ENCODE results near the gene ECHDC3. TPM values are rescaled to one million over a fixed set of nuclear protein-coding genes. Genes with fewer than 3 reads are reported as not detected.

ECHDC3 gene
- polyA plus RNA-seq, 2 of the 4 experiments (the other 2 are of a cell fraction): 6.0 to 6.1 TPM

DNA sequence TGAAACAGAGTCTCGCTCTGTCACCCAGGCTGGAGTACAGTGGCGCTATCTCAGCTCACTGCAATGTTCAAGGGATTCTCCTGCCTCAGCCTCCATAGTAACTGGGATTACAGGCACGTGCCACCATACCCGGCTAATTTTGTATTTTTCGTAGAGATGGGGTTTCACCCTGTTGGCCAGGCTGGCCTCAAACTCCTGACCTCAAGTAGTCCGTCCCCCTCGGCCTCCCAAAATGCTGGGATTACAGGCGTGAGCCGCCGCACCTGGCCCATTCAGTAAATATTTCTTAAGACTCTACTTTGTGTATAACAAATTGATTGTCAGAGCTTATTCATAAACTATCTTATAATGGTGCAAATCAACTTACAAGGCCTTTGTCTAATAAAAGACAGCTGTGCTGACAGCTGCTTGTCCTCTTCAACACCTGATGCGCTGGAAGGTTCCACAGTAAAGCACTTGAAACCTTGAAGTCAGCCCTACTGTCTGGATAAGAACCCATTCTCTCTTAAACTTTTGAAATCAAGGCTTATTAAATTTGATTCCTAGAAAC is 14.7 kb downstream of the ECHDC3 start:
- DNase-seq (ENCODE audit: low read depth in 1 of 2, low spot score in 1 of 2): no peak
- no peak for FAIRE-seq
- ATAC-seq: no peak
- WGBS (ENCODE audit: missing lambda C conversion rate): 77% methylated on average over 11 of the region's 11 CpGs
- ChIA-PET CTCF (interaction anchor here (0.9 to 7.9 kb wide), 22 partner anchors 12 to 333 kb away, joined by 3 to 146 read pairs (median 10); no protein-coding TSS in a partner anchor), POLR2A (interaction anchor here (0.6 kb wide), 1 partner anchor 622 kb away, joined by 4 read pairs; no protein-coding TSS in a partner anchor)
- TF ChIP-seq RCOR1 (IDR thresholded peaks at IDR 0.05; ENCODE audit: low read depth, low read length) (no peak), HES2 (IDR thresholded peaks at IDR 0.05) (no peak), USF2 (IDR thresholded peaks at IDR 0.05) (no peak), GATA3 (IDR thresholded peaks at IDR 0.05; ENCODE audit: borderline replicate concordance) (no peak), JUNB (IDR thresholded peaks at IDR 0.05) (no peak), EHF (CRISPR knock-in tag; IDR thresholded peaks at IDR 0.05) (no peak), SMC3 (IDR thresholded peaks at IDR 0.05) (no peak), ZSCAN20 (CRISPR knock-in tag; IDR thresholded peaks at IDR 0.05) (no peak)
- TF ChIP-seq, protein P1, sequence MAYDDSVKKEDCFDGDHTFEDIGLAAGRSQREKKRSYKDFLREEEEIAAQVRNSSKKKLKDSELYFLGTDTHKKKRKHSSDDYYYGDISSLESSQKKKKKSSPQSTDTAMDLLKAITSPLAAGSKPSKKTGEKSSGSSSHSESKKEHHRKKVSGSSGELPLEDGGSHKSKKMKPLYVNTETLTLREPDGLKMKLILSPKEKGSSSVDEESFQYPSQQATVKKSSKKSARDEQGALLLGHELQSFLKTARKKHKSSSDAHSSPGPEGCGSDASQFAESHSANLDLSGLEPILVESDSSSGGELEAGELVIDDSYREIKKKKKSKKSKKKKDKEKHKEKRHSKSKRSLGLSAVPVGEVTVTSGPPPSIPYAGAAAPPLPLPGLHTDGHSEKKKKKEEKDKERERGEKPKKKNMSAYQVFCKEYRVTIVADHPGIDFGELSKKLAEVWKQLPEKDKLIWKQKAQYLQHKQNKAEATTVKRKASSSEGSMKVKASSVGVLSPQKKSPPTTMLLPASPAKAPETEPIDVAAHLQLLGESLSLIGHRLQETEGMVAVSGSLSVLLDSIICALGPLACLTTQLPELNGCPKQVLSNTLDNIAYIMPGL (CRISPR knock-in tag; IDR thresholded peaks at IDR 0.05; ENCODE audit: borderline replicate concordance): no peak
- TF ChIP-seq, protein P2, sequence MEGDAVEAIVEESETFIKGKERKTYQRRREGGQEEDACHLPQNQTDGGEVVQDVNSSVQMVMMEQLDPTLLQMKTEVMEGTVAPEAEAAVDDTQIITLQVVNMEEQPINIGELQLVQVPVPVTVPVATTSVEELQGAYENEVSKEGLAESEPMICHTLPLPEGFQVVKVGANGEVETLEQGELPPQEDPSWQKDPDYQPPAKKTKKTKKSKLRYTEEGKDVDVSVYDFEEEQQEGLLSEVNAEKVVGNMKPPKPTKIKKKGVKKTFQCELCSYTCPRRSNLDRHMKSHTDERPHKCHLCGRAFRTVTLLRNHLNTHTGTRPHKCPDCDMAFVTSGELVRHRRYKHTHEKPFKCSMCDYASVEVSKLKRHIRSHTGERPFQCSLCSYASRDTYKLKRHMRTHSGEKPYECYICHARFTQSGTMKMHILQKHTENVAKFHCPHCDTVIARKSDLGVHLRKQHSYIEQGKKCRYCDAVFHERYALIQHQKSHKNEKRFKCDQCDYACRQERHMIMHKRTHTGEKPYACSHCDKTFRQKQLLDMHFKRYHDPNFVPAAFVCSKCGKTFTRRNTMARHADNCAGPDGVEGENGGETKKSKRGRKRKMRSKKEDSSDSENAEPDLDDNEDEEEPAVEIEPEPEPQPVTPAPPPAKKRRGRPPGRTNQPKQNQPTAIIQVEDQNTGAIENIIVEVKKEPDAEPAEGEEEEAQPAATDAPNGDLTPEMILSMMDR (IDR thresholded peaks at IDR 0.05): no peak
- Histone ChIP-seq H3K4me2 (no peak overlapping the region), H3K9me3 (no peaks in the 10 kb centered on the region), H3K4me1 (no peaks in the 10 kb centered on the region), H3K4me3 (no peak overlapping the region), H3K27ac (no peak overlapping the region)

DNA sequence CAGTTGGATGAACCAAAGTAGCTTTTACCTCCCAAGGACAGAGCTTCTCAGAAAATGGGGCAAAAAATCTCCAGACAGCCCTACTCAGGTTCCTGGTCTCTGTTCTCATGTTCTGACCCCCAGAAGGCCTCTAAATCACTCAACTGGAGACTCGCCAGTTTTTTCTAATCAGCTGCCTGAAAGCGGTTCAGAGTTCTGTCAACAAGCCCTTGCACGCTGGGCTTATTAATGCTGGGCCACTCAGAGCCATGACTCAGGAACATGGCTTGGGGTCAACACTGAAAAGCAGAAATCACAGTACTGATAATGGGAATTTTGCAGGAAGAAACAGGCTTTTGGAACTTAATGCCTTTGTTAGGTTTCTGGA is 15.3 kb downstream of the ECHDC3 start:
- TF ChIP-seq HOXA7 (CRISPR knock-in tag; IDR thresholded peaks at IDR 0.05) (no peak), ZNF302 (CRISPR knock-in tag; IDR thresholded peaks at IDR 0.05) (no peak), FOSB (CRISPR knock-in tag; IDR thresholded peaks at IDR 0.05) (no peak), CEBPB (IDR thresholded peaks at IDR 0.05) (no peak), FOXS1 (CRISPR knock-in tag; IDR thresholded peaks at IDR 0.05) (no peak), CHD2 (IDR thresholded peaks at IDR 0.05; ENCODE audit: low read length, partially characterized antibody) (no peak), HOXB13 (CRISPR knock-in tag; IDR thresholded peaks at IDR 0.05; ENCODE audit: low read depth) (no peak), MAZ (IDR thresholded peaks at IDR 0.05; ENCODE audit: borderline replicate concordance, low read depth, low read length) (no peak), RAD21 (conservative IDR thresholded peaks at IDR 0.05 in 1 of 2, IDR thresholded peaks at IDR 0.05 in 1 of 2) (no peak), RARB (CRISPR knock-in tag; IDR thresholded peaks at IDR 0.05) (no peak), JUNB (IDR thresholded peaks at IDR 0.05) (no peak), JUN (IDR thresholded peaks at IDR 0.05) (no peak)
- ChIA-PET POLR2A (interaction anchor here (0.6 kb wide), 1 partner anchor 621 kb away, joined by 4 read pairs; no protein-coding TSS in a partner anchor), CTCF (interaction anchor here (0.6 to 7.9 kb wide), 56 partner anchors 9 to 514 kb away, joined by 3 to 146 read pairs (median 5); no protein-coding TSS in a partner anchor)
- WGBS (ENCODE audit: missing lambda C conversion rate): 61% methylated on average over 3 of the region's 3 CpGs
- FAIRE-seq (no peak), ATAC-seq (peak; percentile 17 to 18; a peak in 3 of 6 replicates), DNase-seq (ENCODE audit: low read depth in 1 of 2, low spot score in 1 of 2) (no peak)
- no peaks in the 10 kb centered on the region for H3K9me3 ChIP-seq
- H3K4me1 ChIP-seq: no peaks in the 10 kb centered on the region
- no peak overlapping the region for H3K4me3 ChIP-seq
- H3K4me2 ChIP-seq: no peak overlapping the region
- H3K27ac ChIP-seq: 0 out of 6 replicates have a peak overlapping the region, but pooled peaks of 1 of the 2 experiments have one; percentile 11
